Mucosa of rectum (tissue), 2 donors: ENCODE results near the gene ACOXL.

Experiments
- H3K27ac ChIP-seq, 2 donors: one replicate each; pipeline ENCODE4 v1.7.0; 2013; ENCODE audit warnings: inconsistent platforms in 2 of 2, low read depth in 2 of 2, low read length in 2 of 2
- H3K27me3 ChIP-seq, 2 donors: one replicate each; pipeline ENCODE4 v1.7.0; 2013; ENCODE audit warnings: low read length in 2 of 2; ENCODE audit not compliant: control insufficient read depth in 2 of 2, insufficient read depth in 2 of 2
- H3K36me3 ChIP-seq, 2 donors: one replicate each; pipeline ENCODE4 v1.7.0; 2013; ENCODE audit warnings: low read length in 2 of 2; ENCODE audit not compliant: control insufficient read depth in 2 of 2, insufficient read depth in 2 of 2
- H3K4me1 ChIP-seq, 2 donors: one replicate each; pipeline ENCODE4 v1.7.0; 2013; ENCODE audit warnings: low read length in 2 of 2, mild to moderate bottlenecking in 1 of 2; ENCODE audit not compliant: control insufficient read depth in 2 of 2, insufficient read depth in 2 of 2
- H3K4me3 ChIP-seq, 2 donors: one replicate each; pipeline ENCODE4 v1.7.0; 2013; ENCODE audit warnings: low read length in 2 of 2
- H3K9ac ChIP-seq, 2 donors: one replicate each; pipeline ENCODE4 v1.7.0; 2013; ENCODE audit warnings: low read length in 2 of 2, low read depth in 1 of 2, mild to moderate bottlenecking in 1 of 2
- H3K9me3 ChIP-seq, 2 donors: one replicate each; pipeline ENCODE4 v1.7.0; 2013; ENCODE audit warnings: low read length in 2 of 2; ENCODE audit not compliant: control insufficient read depth in 2 of 2
- donor health status: healthy.
- donor health status: Normal muscosa, but diverticular disease.

Gene ACOXL

DNA sequence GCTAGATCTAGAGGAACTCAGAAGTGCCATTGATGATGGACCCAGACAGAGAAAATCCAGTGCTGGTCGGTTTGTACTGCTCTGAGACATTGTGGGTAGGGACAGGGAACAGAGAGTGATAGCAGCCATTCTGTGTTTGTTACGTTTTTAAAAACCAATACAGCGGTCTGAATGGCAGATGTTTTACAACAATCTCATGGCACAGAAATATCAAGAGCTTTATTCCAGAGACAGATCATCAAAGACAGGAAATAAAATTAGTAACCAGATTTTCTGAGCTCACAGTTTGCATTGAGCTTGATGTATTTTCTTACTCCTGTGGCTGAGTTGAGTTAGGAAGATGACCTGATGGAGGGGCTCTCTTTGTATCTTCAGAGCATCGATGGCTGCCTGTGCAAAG, 273.4 kb downstream of the ACOXL start:
- H3K4me3 ChIP-seq: no peak overlapping the region
- H3K27me3 ChIP-seq: no peaks in the 10 kb centered on the region
- peaks cover 4 to 6% of the 10 kb centered on the region in 2 donors for H3K4me1 ChIP-seq
- no peak overlapping the region for H3K9ac ChIP-seq
- no peak overlapping the region for H3K27ac ChIP-seq
- H3K9me3 ChIP-seq: no peaks in the 10 kb centered on the region
- H3K36me3 ChIP-seq: no peaks in the 10 kb centered on the region

DNA sequence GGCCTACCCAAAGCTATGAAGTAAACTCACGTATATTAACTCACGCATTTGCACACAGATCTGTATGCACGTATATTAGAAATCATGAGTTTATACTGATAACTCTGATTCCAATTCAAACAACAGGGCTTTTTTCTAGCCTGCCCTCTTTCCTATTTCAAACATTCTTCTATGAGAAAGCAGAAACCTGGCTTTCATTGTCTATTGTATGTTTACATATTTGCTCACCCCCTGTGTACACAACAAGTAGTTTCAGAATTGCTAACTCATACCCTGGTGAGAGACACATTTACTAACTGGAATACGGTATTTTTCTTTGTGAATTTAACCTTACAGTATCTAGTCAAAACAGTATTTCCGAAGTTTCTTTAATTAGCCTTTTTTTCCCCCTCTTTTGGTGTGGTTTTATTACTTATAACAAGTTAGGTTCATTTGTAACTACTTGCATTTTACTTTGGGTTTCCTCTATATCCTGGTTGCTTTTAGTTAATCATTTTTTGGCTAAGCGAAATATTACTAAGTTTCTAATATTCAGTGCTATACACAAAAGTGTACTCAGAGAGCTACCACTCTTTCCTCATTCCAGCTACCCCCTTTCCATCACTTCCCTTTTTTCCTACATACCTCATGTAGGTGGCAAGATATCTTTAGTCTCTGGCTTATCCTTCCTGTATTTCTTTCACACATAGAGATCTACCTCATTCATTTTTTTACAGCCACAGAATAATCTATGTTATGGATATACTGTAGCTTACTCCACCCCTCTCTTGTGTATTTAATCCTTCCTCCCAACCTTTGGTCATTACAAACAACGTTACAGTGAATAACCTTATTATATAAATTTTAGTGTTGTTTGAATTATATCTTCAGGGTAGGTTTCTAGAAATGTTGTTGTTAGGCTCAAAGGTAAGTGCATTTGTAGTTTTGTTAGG, 275.6 kb downstream of the ACOXL start:
- H3K9me3 ChIP-seq: no peaks in the 10 kb centered on the region
- H3K4me3 ChIP-seq: peak overlapping the region in 1 of 2 donors; percentile 23
- no peaks in the 10 kb centered on the region for H3K27me3 ChIP-seq
- no peaks in the 10 kb centered on the region for H3K36me3 ChIP-seq
- H3K4me1 ChIP-seq: peaks cover 4 to 6% of the 10 kb centered on the region in 2 donors
- peak overlapping the region; percentile 68 to 77 for H3K27ac ChIP-seq
- H3K9ac ChIP-seq: peak overlapping the region in 1 of 2 donors; percentile 27

DNA sequence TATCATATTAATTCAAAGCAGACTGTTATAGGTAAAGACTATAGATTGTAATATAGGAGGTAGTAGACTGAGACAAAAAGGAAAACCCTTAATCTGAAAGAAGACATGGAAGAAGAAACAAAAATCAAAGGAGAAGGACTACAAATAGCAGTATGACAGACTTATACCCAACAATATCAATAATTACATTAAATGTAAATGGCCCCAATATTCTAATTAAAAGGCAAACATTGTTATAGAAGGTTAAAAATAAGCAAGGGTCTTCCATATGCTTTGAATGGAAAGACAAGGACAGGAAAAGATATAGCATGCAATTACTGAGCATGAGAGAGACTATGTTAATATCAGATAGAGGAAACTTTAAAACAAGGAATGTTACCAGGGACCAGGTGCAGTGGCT, 278.8 kb downstream of the ACOXL start:
- Histone ChIP-seq H3K4me3 (no peak overlapping the region), H3K27ac (no peak overlapping the region), H3K9ac (no peak overlapping the region), H3K4me1 (peaks cover 4 to 9% of the 10 kb centered on the region in 2 donors), H3K27me3 (no peaks in the 10 kb centered on the region), H3K9me3 (no peaks in the 10 kb centered on the region), H3K36me3 (no peaks in the 10 kb centered on the region)

- H3K27ac ChIP-seq: peak overlapping the region in 1 of 2 donors; percentile 4
- H3K9ac ChIP-seq: no peak overlapping the region
- H3K27me3 ChIP-seq: no peaks in the 10 kb centered on the region
- H3K36me3 ChIP-seq: no peaks in the 10 kb centered on the region
- H3K9me3 ChIP-seq: no peaks in the 10 kb centered on the region
- H3K4me3 ChIP-seq: no peak overlapping the region
- peaks cover 0 to 3% of the 10 kb centered on the region in 2 donors for H3K4me1 ChIP-seq
These were observed 283.1 kb downstream of the ACOXL start for GRCh38 chr2:111015283-111015995.

GRCh38 chr2:111017034-111017622, 284.8 kb downstream of the ACOXL start:
- H3K27me3 ChIP-seq: no peaks in the 10 kb centered on the region
- H3K36me3 ChIP-seq: no peaks in the 10 kb centered on the region
- no peak overlapping the region for H3K4me3 ChIP-seq
- H3K9me3 ChIP-seq: no peaks in the 10 kb centered on the region
- no peak overlapping the region for H3K9ac ChIP-seq
- H3K4me1 ChIP-seq: peaks cover 0 to 3% of the 10 kb centered on the region in 2 donors
- H3K27ac ChIP-seq: no peak overlapping the region

GRCh38 chr2:111017909-111018308, 285.5 kb downstream of the ACOXL start:
- H3K27ac ChIP-seq: no peak overlapping the region
- no peak overlapping the region for H3K9ac ChIP-seq
- H3K27me3 ChIP-seq: no peaks in the 10 kb centered on the region
- no peaks in the 10 kb centered on the region for H3K9me3 ChIP-seq
- peaks cover 0 to 3% of the 10 kb centered on the region in 2 donors for H3K4me1 ChIP-seq
- no peaks in the 10 kb centered on the region for H3K36me3 ChIP-seq
- H3K4me3 ChIP-seq: no peak overlapping the region

GRCh38 chr2:111019381-111019780, 287.0 kb downstream of the ACOXL start:
- Histone ChIP-seq H3K36me3 (no peaks in the 10 kb centered on the region), H3K27me3 (no peaks in the 10 kb centered on the region), H3K27ac (no peak overlapping the region), H3K9ac (no peak overlapping the region), H3K4me1 (peaks cover 0 to 6% of the 10 kb centered on the region in 2 donors), H3K9me3 (no peaks in the 10 kb centered on the region), H3K4me3 (no peak overlapping the region)

- H3K36me3 ChIP-seq: no peaks in the 10 kb centered on the region
- no peak overlapping the region for H3K27ac ChIP-seq
- H3K27me3 ChIP-seq: no peaks in the 10 kb centered on the region
- no peak overlapping the region for H3K4me3 ChIP-seq
- H3K9me3 ChIP-seq: no peaks in the 10 kb centered on the region
- no peak overlapping the region for H3K9ac ChIP-seq
- peaks cover 0 to 12% of the 10 kb centered on the region in 2 donors for H3K4me1 ChIP-seq
These were observed 290.3 kb downstream of the ACOXL start for GRCh38 chr2:111022633-111023032.

GRCh38 chr2:111024496-111024895, 292.1 kb downstream of the ACOXL start:
- peak overlapping the region in 1 of 2 donors; percentile 10 for H3K27ac ChIP-seq
- H3K36me3 ChIP-seq: no peaks in the 10 kb centered on the region
- no peak overlapping the region for H3K4me3 ChIP-seq
- H3K9me3 ChIP-seq: no peaks in the 10 kb centered on the region
- H3K4me1 ChIP-seq: peaks cover 4 to 17% of the 10 kb centered on the region in 2 donors
- no peak overlapping the region for H3K9ac ChIP-seq
- H3K27me3 ChIP-seq: no peaks in the 10 kb centered on the region

GRCh38 chr2:111025288-111025687, 292.9 kb downstream of the ACOXL start:
- H3K9ac ChIP-seq: no peak overlapping the region
- H3K9me3 ChIP-seq: no peaks in the 10 kb centered on the region
- no peaks in the 10 kb centered on the region for H3K36me3 ChIP-seq
- peak overlapping the region in 1 of 2 donors; percentile 59 for H3K27ac ChIP-seq
- H3K27me3 ChIP-seq: no peaks in the 10 kb centered on the region
- H3K4me3 ChIP-seq: no peak overlapping the region
- H3K4me1 ChIP-seq: peaks cover 12 to 25% of the 10 kb centered on the region in 2 donors
